ENCODE measurements around the gene NAXD. TPM values are rescaled to one million over a fixed set of nuclear protein-coding genes. Genes with fewer than 3 reads are reported as not detected.
"Not testable (repeated sequence)": the region's sequence is repeated elsewhere in the genome, so short reads cannot be mapped to it uniquely, and the experiment has no call there.

NAXD gene
- total RNA-seq, 2 experiments from 2014 or later = 17.4 to 17.8 TPM

DNA sequence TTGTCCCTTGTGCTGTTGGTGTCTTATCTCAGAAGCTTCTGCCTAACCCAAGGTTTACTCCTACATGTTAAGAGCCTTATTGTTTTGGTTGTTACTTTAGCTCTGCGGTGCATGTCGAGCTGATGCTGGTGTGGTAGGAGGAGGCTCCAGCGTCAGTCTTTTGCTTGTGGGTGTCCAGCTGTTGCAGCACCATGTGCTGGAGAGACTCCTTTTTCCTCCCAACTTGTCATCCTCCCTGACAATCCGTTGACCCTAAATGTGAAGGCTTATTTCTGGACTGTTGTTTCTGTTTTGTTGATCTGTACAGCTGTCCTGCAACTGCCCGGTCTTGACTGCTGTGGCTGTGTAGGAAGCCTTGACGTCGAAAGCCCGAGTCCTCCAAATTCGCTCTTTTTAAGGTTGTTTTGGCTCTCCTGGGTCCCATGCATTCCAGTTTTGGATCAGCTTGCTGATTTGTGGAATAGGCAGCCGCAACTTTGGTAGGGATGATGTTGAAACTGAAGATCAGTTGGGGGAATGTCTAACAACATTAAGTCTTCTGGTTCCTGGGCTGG, 15.3 kb downstream of the NAXD start:
- intact Hi-C loops (cut with DNase I, micrococcal nuclease) = no loop called here
- Histone ChIP-seq H3K4me1 (ENCODE audit: insufficient read depth, low read length) (peaks cover 7% of the 10 kb centered on the region), H3K27ac (ENCODE audit: low read depth in 1 of 2, low read length in 2 of 2) (no peak overlapping the region), H3K9me3 (ENCODE audit: control insufficient read depth in 1 of 2, insufficient read depth in 1 of 2, low read length in 2 of 2) (no peaks in the 10 kb centered on the region), H3K36me3 (ENCODE audit: insufficient read depth, low read length) (peaks cover 60% of the 10 kb centered on the region), H3K4me3 (ENCODE audit: low read length) (no peak overlapping the region), H3K27me3 (ENCODE audit: control insufficient read depth in 1 of 2, insufficient read depth in 2 of 2, low read length in 2 of 2) (no peaks in the 10 kb centered on the region)
- ChIA-PET CTCF (no interaction called here), POLR2A (no interaction called here)
- peaks cover 83% of the 10 kb centered on the region for H3K36me3 Mint-ChIP-seq (ENCODE audit: low read depth)
- peaks cover 38% of the 10 kb centered on the region for H3K4me1 Mint-ChIP-seq (ENCODE audit: low read depth)
- H3K27me3 Mint-ChIP-seq = no peaks in the 10 kb centered on the region
- no peak for TF ChIP-seq CTCF (IDR thresholded peaks at IDR 0.05)
- DNase-seq (no peak), ATAC-seq (ENCODE audit: poor library complexity) (no peak)
- peak overlapping the region; percentile 83 for H3K27ac Mint-ChIP-seq
- H3K9me3 Mint-ChIP-seq = no peaks in the 10 kb centered on the region
- H3K4me3 Mint-ChIP-seq = no peak overlapping the region

DNA sequence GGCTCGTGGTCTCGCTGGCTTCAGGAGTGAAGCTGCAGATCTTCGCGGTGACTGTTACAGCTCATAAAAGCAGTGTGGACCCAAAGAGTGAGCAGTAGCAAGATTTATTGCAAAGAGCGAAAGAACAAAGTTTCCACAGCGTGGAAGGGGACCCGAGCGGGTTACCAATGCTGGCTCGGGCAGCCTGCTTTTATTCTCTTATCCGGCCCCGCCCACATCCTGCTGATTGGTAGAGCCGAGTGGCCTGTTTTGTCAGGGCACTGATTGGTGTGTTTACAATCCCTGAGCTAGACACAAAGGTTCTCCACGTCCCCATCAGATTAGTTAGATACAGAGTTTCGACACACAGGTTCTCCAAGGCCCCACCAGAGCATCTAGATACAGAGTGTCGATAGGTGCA, 16.9 kb downstream of the NAXD start:
- ATAC-seq (ENCODE audit: poor library complexity); H3K9me3 Mint-ChIP-seq; H3K27ac ChIP-seq (ENCODE audit: low read depth in 1 of 2, low read length in 2 of 2); H3K4me1 ChIP-seq (ENCODE audit: insufficient read depth, low read length); H3K4me3 ChIP-seq (ENCODE audit: low read length); H3K27me3 ChIP-seq (ENCODE audit: control insufficient read depth in 1 of 2, insufficient read depth in 2 of 2, low read length in 2 of 2); POLR2A ChIA-PET; DNase-seq; CTCF ChIA-PET; H3K4me3 Mint-ChIP-seq; H3K9me3 ChIP-seq (ENCODE audit: control insufficient read depth in 1 of 2, insufficient read depth in 1 of 2, low read length in 2 of 2); H3K27ac Mint-ChIP-seq; intact Hi-C loops (cut with DNase I, micrococcal nuclease); H3K27me3 Mint-ChIP-seq: not testable (repeated sequence)
- peaks cover 68% of the 10 kb centered on the region for H3K36me3 ChIP-seq (ENCODE audit: insufficient read depth, low read length)
- peaks cover 32% of the 10 kb centered on the region for H3K4me1 Mint-ChIP-seq (ENCODE audit: low read depth)
- H3K36me3 Mint-ChIP-seq (ENCODE audit: low read depth) = peaks cover 82% of the 10 kb centered on the region

DNA sequence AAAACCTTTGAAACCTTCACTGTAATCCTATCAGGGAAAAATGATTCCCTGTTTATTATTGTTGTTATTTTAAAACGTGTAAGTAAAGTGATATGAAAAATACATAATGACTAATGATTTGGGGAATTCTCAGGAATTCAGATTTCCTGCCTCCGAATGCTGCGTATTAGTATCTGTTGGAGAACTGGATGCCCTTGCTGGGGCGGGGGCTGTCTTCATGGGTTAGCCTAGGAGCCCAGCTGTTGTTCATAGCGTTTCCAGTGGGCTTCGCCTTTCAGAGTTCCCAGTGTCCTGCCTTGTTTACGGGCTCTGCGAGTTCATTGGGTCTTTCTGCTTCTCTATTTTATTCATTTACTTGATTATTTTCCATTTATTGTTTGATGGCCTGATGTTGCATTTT, 18.4 kb downstream of the NAXD start:
- intact Hi-C loops (cut with DNase I, micrococcal nuclease) = no loop called here
- CTCF ChIA-PET = no interaction called here

More for the DNA sequence above, 18.4 kb downstream of the NAXD start:
- Histone ChIP-seq H3K9me3 (ENCODE audit: control insufficient read depth in 1 of 2, insufficient read depth in 1 of 2, low read length in 2 of 2) (no peaks in the 10 kb centered on the region), H3K27ac (ENCODE audit: low read depth in 1 of 2, low read length in 2 of 2) (no peak overlapping the region), H3K4me3 (ENCODE audit: low read length) (no peak overlapping the region), H3K27me3 (ENCODE audit: control insufficient read depth in 1 of 2, insufficient read depth in 2 of 2, low read length in 2 of 2) (no peaks in the 10 kb centered on the region), H3K4me1 (ENCODE audit: insufficient read depth, low read length) (peaks cover 7% of the 10 kb centered on the region), H3K36me3 (ENCODE audit: insufficient read depth, low read length) (peaks cover 68% of the 10 kb centered on the region)
- TF ChIP-seq CTCF (IDR thresholded peaks at IDR 0.05) = no peak
- Mint-ChIP-seq H3K4me3 (no peak overlapping the region), H3K27me3 (no peaks in the 10 kb centered on the region), H3K27ac (no peak overlapping the region), H3K9me3 (no peaks in the 10 kb centered on the region), H3K36me3 (ENCODE audit: low read depth) (peaks cover 81% of the 10 kb centered on the region), H3K4me1 (ENCODE audit: low read depth) (peaks cover 21% of the 10 kb centered on the region)
- POLR2A ChIA-PET = no interaction called here
- ATAC-seq (ENCODE audit: poor library complexity) = no peak
- DNase-seq = no peak
